GM18508 (cell line): ENCODE results near the gene OSBPL2.

Experiments
- ATAC-seq: cut with Tn5 transposase; IDR thresholded peaks from one replicate; pipeline ENCODE4 v1.9.1; 2021; ENCODE audit warnings: moderate number of reproducible peaks; ENCODE audit not compliant: insufficient read depth, unreplicated experiment

Gene OSBPL2

DNA sequence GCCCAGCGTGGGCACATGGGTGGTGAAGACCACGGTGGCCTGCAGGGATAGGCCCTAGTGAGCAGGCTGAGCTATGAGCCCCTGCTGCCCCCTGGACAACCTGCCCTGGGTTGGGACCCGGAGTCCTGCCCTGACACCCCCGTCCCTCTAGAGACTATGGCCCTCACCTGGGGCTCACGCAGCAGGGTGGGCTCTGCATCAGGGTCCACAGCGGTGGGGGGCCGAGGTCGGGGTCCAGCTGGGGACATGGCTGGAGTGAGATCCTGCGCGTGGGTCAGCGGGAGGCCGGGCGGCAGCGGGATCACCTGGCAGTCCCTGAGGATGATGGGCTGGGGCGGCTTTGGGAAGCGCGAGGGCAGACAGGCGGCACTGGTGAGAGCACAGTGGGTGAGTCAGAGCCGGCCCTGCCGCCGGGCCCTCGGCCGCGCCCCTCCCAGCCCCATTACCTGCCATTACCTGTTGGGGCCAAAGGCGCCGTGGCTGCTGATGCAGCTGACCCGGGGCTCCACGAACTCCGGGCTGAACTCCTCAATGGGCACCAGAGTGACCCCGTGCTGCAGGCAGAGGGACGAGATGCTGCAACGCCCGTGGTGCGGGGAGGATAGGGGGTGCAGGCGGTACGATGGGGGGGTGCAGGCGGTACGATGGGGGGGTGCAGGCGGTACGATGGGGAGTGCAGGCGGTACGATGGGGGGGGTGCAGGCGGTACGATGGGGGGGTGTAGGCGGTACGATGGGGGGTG lies 92.4 kb downstream of the OSBPL2 start:
- no peak for ATAC-seq

DNA sequence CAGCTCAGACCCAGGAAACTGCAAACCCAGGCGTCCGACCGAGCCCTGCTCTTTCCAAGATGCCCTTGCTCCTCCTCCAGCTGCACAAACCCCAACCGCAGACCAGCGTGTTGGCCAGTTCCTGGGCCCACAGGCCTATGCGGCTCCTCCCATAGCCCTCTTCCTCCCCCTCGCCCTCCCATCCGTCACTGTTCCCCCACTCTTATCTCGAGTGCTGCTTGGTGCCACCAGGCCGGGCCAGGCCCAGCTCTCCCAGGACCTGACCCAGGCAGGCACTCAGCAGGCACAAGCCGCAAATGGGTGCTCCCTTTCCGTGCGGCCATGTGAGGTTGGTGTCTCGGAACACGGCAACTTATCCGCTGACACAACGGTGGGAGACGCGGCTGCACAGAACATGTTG lies 93.0 kb downstream of the OSBPL2 start:
- no peak for ATAC-seq

DNA sequence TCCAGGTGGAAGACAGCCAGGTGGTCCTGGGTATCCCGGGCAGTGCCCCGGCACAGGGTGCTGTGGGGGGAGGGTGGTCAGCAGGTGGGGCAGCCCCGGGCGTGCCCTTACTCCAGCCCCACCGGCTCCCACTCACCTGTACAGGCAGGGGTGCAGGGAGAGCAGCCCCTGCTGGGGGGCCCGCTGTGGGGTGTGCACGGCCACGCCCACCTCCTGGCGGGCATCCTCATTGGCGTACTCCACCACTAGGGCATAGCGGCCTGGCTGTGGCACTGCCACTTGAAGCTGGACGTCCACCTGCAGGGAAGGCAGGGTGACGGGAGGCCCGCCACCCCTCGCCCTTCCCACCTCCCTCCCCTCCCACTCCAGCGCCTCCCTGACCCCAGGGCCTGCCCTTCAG lies 94.1 kb downstream of the OSBPL2 start:
- ATAC-seq, result no peak

DNA sequence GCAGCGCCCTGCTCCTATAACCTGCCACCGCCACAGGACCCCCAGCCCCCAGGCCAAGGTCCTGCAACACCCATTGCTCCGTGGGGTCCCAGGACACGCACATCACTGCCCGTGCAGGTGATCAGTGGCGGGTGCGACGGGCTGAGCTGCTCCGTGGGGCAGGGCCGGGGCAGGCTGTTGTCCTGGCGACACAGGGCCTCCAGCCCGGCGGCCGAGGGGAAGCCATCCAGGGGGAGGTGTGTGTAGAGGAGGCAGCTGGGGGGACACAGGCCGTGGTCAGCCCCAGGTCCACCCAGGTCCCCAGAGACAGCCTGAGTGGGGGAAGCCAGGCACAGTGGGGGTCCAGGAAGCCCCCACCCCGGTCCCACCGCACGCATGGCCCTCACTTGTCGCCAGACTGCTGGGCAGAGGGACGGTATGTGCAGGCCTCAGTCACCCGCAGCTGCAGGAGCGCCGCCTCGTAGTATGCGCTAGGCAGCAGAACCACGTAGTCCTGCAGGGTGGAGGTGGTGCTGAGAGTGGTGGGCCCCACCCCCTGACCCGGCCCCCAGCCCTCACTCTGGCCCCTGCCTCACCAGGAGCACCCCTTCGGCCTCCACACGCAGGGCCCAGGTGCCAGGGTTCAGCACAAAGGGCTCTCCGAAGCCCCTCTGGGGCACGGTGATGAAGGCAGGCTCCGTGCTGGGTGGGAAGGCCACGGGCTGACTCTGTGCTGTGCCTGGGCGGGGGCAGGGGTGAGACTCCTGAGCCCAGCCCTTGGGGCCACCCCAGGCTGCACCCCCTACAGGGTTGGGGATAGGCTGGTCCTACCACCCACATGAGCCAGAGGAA lies 94.9 kb downstream of the OSBPL2 start:
- ATAC-seq, result no peak

DNA sequence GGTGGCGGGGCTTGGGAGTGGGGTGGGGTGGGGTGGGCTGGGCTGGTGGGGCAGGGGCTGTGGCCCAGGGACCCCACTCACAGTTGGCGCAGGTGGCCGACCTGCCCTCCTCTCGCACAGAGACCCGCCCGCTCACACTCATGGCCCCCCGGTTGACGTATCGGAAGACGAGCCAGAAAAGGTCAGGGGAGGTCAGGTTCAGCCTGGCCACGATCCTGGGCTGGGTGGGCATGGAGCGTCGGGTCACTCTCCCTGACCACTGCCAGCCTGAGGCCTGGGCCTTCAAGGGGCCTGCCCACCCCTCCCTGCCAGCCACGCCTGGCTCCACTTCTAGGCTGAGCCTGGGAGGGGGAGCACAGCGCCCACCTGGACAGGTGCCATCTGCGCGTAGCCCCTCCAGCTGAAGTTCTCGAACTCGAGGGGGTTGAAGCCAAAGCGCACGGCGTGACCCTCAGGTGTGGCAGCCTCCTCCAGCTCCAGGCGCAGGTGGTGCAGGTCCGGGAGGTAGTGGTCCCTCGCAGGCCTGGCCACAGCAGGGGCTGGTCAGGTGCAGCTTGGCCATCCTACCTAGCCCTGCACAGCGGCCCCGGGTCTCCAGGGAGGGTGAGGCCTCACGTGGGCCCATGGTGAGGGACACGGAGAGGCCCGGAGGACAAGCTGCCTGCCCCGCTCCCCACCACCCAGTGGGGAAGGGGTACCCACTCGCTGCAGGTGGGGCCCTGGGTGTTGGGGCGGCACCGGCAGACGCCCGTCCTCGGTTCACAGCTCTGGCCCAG lies 95.7 kb downstream of the OSBPL2 start:
- ATAC-seq, result no peak

DNA sequence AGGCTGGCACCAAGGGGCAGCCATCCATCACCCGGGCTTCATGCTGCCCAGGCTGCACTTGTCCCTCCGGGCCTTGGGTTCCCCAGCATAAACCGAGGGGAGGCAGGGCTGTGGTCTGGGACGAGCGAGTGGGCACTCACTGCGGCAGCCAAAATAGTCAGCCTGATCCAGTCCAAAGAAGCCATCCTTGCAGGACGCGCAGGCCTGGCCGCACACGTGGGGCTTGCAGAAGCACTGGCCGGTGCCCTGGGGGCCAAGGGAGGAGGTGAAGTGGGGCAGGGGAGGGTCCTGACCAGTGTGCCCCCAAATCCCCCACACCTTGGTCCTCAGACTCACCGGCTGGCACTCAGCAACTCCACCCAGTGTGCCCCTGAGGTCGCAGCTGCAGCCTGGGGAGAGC lies 96.6 kb downstream of the OSBPL2 start:
- ATAC-seq, result no peak

DNA sequence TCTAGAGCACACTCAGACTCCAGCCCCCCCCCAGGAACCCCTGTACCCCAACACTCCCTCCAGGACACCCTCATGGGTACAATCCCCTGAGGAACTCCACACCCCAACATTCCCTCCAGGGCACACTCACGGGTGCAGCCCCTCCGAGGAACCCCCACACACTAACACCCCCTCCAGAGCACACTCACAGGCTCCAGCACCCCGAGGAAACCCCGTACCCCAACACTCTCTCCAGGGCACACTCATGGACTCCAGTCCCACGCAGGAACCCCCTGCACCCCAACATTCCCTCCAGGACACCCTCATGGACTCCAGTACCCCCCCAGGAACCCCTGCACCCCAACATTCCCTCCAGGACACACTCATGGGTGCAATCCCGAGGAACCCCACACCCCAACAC lies 97.2 kb downstream of the OSBPL2 start:
- no peak for ATAC-seq

DNA sequence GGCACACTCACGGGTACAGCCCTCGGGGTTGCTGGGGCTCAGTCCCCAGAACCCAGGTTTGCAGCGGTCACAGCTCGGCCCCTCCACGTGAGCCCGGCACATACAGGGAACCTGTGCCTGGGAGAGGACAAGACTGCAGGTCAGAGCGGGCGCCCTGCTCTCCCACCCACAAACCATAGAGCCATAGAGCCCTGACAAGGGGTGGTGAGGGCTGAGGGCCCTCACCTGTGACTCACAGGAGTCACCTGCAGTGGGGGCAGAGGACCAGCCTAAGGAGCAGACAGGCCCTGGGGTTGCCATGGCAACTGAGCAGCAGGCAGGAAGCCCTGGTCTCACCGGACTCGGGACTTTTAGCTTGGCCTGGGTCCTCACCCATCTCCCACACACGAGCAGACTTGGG lies 98.0 kb downstream of the OSBPL2 start:
- no peak for ATAC-seq

DNA sequence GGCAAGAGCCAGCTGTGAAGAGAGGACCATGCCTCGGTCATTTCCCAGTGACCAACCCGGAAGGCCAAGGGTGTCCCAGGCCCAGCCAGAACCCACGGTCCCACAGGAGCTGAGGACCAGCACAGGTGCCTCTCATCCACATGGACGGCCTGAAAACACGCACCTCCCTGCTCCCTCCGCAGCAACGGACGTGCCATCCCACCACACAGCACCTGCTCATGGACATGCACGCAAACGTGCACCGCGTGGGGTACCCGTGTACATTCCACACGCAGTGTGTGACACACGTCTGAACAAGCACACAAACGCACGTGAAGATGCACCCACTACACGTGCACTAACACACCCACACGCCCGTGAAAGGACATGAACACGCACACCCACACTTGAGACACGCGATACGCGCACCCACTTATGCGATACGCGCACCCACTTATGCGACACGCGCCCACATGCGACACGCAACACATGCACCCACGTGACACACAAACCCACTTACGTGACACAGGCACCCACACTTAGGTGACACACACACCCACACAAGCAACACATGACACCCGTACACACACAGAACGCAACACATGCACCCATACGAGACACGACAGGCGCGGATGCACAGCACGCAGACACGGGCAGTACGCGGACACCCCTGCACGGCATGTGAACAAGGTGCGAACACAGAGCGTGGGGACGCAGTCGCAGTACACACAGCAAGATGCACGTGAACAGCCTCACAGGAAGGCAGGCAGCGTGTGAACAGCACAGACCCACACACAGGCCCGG lies 98.6 kb downstream of the OSBPL2 start:
- ATAC-seq, result no peak

DNA sequence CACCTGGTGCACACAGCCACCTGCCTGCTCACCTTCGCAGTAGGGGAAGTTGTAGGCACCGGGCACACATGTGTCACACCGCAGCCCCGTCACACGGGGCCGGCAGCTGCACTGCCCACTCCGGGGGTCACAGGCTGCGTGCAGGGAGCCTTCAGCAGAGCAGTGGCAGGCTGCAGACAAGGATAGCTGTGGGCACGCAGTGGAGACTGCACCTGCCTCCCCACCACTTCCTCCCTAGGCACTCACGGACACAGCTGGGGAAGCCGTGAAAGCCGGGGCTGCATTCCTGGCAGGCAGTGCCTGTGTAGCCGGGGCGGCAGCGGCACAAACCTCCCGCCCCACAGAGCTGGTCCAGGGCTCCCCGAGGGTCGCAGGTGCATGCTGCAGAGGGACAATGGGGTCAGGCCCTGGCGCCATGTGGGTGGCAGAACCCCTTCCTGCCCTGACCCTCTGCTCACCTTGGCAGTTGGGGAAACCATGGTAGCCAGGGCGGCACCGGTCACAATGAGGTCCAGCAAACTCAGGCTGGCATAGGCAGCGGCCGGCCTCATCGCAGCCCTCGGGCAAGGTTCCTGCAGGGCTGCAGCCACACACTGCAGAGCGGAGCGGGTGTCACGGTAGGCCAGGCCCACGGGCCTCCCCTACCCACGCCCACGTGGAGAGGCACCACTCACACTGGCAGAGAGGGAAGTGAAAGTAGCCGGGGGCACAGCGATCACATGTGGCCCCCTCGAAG lies 99.4 kb downstream of the OSBPL2 start:
- no peak for ATAC-seq

DNA sequence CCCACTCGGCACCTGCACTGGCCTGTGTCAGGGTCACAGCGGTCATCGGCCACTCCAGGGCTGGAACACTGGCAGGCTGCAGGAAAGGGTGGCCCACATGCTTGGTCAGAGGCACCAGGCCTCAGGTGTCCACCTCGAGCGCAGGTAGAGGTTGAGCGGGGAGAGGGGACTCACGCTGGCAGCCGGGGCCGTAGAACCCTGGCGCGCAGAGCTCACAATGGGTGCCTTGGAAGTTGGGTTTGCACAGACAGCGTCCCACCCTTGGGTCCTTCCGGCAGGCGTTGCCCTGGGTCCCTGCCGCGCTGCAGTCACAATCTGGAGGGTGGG lies 99.9 kb downstream of the OSBPL2 start:
- ATAC-seq, result no peak

DNA sequence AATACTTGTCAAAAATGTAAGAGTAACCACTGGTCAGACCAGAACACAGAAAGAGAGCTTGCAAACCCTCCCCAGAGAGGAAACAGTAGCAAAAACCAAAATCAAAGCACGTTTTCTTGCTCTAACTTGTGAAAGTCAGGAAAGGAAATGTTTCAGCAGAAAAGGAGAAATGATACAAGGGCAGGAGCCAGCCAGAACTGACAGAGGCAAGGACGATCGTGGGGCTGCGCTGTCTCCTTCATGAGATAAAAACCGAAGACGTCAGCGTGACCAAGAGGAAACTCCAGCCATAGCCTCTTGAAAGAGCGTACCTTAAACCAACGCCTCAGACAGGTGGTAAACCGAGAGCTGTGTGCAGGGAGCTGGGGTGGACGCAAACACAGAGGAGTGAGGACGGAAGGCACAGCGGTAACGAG lies 101.3 kb downstream of the OSBPL2 start:
- ATAC-seq, result peak; percentile 52

DNA sequence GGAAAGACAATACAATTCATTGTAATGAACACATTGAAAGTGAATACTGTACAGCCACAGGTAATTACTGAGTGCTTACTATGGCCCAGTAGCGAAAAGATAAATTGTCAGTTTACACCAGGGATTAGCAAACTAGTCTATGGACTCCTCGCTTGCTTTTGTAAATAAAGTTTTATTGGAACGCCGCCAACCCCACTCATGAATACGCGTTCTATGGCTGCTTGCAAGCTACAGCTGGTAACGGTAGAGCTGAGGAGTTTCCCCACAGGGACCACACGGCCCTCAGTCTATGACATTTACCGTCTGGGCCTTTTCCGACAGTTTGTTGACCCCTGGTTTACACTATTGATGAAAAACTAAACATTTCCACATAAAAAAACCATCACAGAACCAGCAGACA lies 104.6 kb downstream of the OSBPL2 start:
- ATAC-seq, result no peak

DNA sequence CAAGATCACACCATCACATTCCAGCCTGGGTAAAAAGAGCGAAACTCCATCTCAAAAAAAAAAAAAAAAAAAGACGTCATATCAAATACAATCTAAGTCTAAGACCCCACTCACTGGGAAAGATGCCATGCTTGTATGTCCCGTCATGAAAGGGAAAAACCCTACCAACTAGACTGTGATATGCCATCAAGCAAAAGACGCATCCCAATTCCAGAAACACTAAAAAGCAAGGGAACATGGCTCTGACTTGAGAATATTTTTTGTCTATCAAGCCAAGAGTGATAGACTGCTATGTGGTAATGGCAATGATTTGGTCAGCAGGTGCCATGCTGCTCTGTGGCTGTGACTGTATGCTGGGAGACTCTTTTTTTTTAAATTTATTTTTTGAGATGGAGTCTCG lies 105.8 kb downstream of the OSBPL2 start:
- no peak for ATAC-seq

DNA sequence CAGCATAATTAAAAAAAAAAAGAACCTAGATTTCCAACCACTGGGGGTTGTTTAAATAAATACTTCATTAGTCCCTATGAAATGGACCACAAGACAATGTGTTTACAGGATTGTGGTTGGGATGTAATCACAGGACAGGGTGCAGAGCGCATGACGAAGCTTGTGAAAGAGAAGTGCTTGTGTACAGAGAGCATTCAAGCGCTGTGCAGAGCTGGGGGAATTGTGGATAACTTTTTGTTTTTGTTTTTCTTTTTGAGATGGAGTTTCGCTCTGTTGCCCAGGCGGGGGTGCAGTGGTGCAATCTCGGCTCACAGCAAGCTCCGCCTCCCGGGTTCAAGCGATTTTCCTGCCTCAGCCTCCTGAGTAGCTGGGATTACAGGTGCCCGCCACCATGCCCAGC lies 106.5 kb downstream of the OSBPL2 start:
- ATAC-seq, result no peak
